ENCODE measurements around the gene PCSK5. TPM values are rescaled to one million over a fixed set of nuclear protein-coding genes. Genes with fewer than 3 reads are reported as not detected.
"Not testable (repeated sequence)": the region's sequence is repeated elsewhere in the genome, so short reads cannot be mapped to it uniquely, and the experiment has no call there.

PCSK5 gene
- total and polyA plus RNA-seq, 2 donors (not counting 1 experiment from before 2014, with no cell fraction given) = 0.09 TPM; not detected in 1

DNA sequence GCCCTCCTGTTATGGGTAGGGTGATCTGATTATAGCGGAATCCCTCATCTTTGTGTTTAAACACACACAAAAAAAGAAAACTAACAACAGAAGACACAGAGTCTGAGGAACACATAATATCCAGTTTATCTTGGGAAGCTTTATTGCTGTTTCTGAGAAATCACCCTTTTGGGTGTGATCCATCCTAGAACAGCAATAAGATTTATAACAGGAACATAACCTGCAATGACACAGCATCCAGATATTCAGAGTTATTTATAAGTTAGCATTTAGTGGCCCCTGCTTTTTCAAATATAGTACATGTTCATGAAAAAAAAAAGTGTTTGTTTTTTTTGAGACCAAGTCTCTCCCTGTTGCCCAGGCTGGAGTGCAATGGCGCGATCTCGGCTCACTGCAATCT is 423.8 kb downstream of the PCSK5 start:
- H3K27ac Mint-ChIP-seq = no peak overlapping the region
- ChIA-PET POLR2A (no interaction called here), CTCF (interaction anchor here (2.3 kb wide), 1 partner anchor 12 kb away, joined by 13 read pairs; no protein-coding TSS in a partner anchor)
- no peaks in the 10 kb centered on the region for H3K9me3 ChIP-seq (ENCODE audit: control extremely low read depth in 1 of 3, control insufficient read depth in 2 of 3, insufficient read depth in 1 of 3, low read length in 2 of 3)
- no peak overlapping the region for H3K27ac ChIP-seq (ENCODE audit: low read length in 2 of 2)
- intact Hi-C loops (cut with micrococcal nuclease) = no loop called here
- H3K9me3 Mint-ChIP-seq (ENCODE audit: insufficient read depth) = no peaks in the 10 kb centered on the region
- no peak overlapping the region for H3K9ac ChIP-seq (ENCODE audit: low read length)
- no CpG with 5 or more reads among the region's 4 CpGs for WGBS (ENCODE audit: insufficient coverage)
- no peaks in the 10 kb centered on the region for H3K27me3 ChIP-seq (replicated peaks in 1 of 4; ENCODE audit: control extremely low read depth in 1 of 4, control insufficient read depth in 3 of 4, insufficient read depth in 4 of 4, low read length in 3 of 4)
- TF ChIP-seq, protein P1, sequence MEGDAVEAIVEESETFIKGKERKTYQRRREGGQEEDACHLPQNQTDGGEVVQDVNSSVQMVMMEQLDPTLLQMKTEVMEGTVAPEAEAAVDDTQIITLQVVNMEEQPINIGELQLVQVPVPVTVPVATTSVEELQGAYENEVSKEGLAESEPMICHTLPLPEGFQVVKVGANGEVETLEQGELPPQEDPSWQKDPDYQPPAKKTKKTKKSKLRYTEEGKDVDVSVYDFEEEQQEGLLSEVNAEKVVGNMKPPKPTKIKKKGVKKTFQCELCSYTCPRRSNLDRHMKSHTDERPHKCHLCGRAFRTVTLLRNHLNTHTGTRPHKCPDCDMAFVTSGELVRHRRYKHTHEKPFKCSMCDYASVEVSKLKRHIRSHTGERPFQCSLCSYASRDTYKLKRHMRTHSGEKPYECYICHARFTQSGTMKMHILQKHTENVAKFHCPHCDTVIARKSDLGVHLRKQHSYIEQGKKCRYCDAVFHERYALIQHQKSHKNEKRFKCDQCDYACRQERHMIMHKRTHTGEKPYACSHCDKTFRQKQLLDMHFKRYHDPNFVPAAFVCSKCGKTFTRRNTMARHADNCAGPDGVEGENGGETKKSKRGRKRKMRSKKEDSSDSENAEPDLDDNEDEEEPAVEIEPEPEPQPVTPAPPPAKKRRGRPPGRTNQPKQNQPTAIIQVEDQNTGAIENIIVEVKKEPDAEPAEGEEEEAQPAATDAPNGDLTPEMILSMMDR (IDR thresholded peaks at IDR 0.05) = no peak
- TF ChIP-seq EZH2 (IDR thresholded peaks at IDR 0.05; ENCODE audit: borderline replicate concordance, insufficient read depth, low read depth, low read length, poor library complexity, severe bottlenecking) = no peak
- no peak for ATAC-seq (ENCODE audit: low read depth)
- H3K4me1 ChIP-seq (ENCODE audit: control insufficient read depth in 2 of 2, insufficient read depth in 2 of 2, low read length in 2 of 2) = no peaks in the 10 kb centered on the region
- no peak overlapping the region for H2AFZ ChIP-seq (ENCODE audit: insufficient read depth, low read depth, low read length, poor library complexity, severe bottlenecking)
- H3K36me3 ChIP-seq (replicated peaks in 1 of 2; ENCODE audit: control extremely low read depth in 1 of 2, control insufficient read depth in 1 of 2, extremely low read depth in 1 of 2, insufficient read depth in 2 of 2, low read length in 1 of 2) = no peaks in the 10 kb centered on the region
- no peak overlapping the region for H3K4me2 ChIP-seq (replicated peaks; ENCODE audit: low read depth, low read length, poor library complexity, severe bottlenecking)
- H4K20me1 ChIP-seq (ENCODE audit: control insufficient read depth, insufficient read depth, low read length, poor library complexity, severe bottlenecking) = no peaks in the 10 kb centered on the region
- no peak for DNase-seq
- H3K4me3 Mint-ChIP-seq = no peak overlapping the region
- H3K4me3 ChIP-seq (ENCODE audit: control extremely low read depth in 1 of 5, extremely low read depth in 1 of 5, insufficient read depth in 1 of 5, low read depth in 2 of 5, low read length in 4 of 5) = no peak overlapping the region
- H3K79me2 ChIP-seq (ENCODE audit: control insufficient read depth, insufficient read depth, low read length) = no peaks in the 10 kb centered on the region
- peaks cover 7% of the 10 kb centered on the region for H3K27me3 Mint-ChIP-seq
- no peaks in the 10 kb centered on the region for H3K4me1 Mint-ChIP-seq

GRCh38 chr9:76316069-76316468 is 425.6 kb downstream of the PCSK5 start:
- H3K4me1 ChIP-seq (ENCODE audit: control insufficient read depth in 2 of 2, insufficient read depth in 2 of 2, low read length in 2 of 2) = no peaks in the 10 kb centered on the region
- Mint-ChIP-seq H3K27ac (no peak overlapping the region), H3K4me1 (no peaks in the 10 kb centered on the region), H3K4me3 (no peak overlapping the region), H3K9me3 (ENCODE audit: insufficient read depth) (no peaks in the 10 kb centered on the region), H3K27me3 (peaks cover 7% of the 10 kb centered on the region)
- no peaks in the 10 kb centered on the region for H3K27me3 ChIP-seq (replicated peaks in 1 of 4; ENCODE audit: control extremely low read depth in 1 of 4, control insufficient read depth in 3 of 4, insufficient read depth in 4 of 4, low read length in 3 of 4)
- H3K4me3 ChIP-seq (ENCODE audit: control extremely low read depth in 1 of 5, extremely low read depth in 1 of 5, insufficient read depth in 1 of 5, low read depth in 2 of 5, low read length in 4 of 5) = no peak overlapping the region
- H3K27ac ChIP-seq (ENCODE audit: low read length in 2 of 2) = no peak overlapping the region
- DNase-seq (no peak), ATAC-seq (ENCODE audit: low read depth) (no peak)
- no peaks in the 10 kb centered on the region for H4K20me1 ChIP-seq (ENCODE audit: control insufficient read depth, insufficient read depth, low read length, poor library complexity, severe bottlenecking)
- intact Hi-C loops (cut with micrococcal nuclease) = no loop called here
- no peak overlapping the region for H3K9ac ChIP-seq (ENCODE audit: low read length)
- no peaks in the 10 kb centered on the region for H3K36me3 ChIP-seq (replicated peaks in 1 of 2; ENCODE audit: control extremely low read depth in 1 of 2, control insufficient read depth in 1 of 2, extremely low read depth in 1 of 2, insufficient read depth in 2 of 2, low read length in 1 of 2)
- TF ChIP-seq, protein P1 (IDR thresholded peaks at IDR 0.05) = no peak
- TF ChIP-seq EZH2 (IDR thresholded peaks at IDR 0.05; ENCODE audit: borderline replicate concordance, insufficient read depth, low read depth, low read length, poor library complexity, severe bottlenecking) = no peak
- ChIA-PET CTCF (interaction anchor here (1.1 to 2.3 kb wide), 2 partner anchors 14 to 16 kb away, joined by 3 to 13 read pairs; no protein-coding TSS in a partner anchor), POLR2A (no interaction called here)
- H2AFZ ChIP-seq (ENCODE audit: insufficient read depth, low read depth, low read length, poor library complexity, severe bottlenecking) = no peak overlapping the region
- no peaks in the 10 kb centered on the region for H3K79me2 ChIP-seq (ENCODE audit: control insufficient read depth, insufficient read depth, low read length)
- H3K4me2 ChIP-seq (replicated peaks; ENCODE audit: low read depth, low read length, poor library complexity, severe bottlenecking) = no peak overlapping the region
- no CpG with 5 or more reads among the region's 2 CpGs for WGBS (ENCODE audit: insufficient coverage)
- H3K9me3 ChIP-seq (ENCODE audit: control extremely low read depth in 1 of 3, control insufficient read depth in 2 of 3, insufficient read depth in 1 of 3, low read length in 2 of 3) = no peaks in the 10 kb centered on the region

GRCh38 chr9:76319466-76319865 is 429.0 kb downstream of the PCSK5 start:
- H3K4me1 Mint-ChIP-seq; H3K27ac Mint-ChIP-seq; H3K79me2 ChIP-seq (ENCODE audit: control insufficient read depth, insufficient read depth, low read length); ATAC-seq (ENCODE audit: low read depth); H3K9me3 ChIP-seq (ENCODE audit: control extremely low read depth in 1 of 3, control insufficient read depth in 2 of 3, insufficient read depth in 1 of 3, low read length in 2 of 3); H3K4me2 ChIP-seq (replicated peaks; ENCODE audit: low read depth, low read length, poor library complexity, severe bottlenecking); H3K9me3 Mint-ChIP-seq (ENCODE audit: insufficient read depth); H2AFZ ChIP-seq (ENCODE audit: insufficient read depth, low read depth, low read length, poor library complexity, severe bottlenecking); POLR2A ChIA-PET; H3K36me3 ChIP-seq (replicated peaks in 1 of 2; ENCODE audit: control extremely low read depth in 1 of 2, control insufficient read depth in 1 of 2, extremely low read depth in 1 of 2, insufficient read depth in 2 of 2, low read length in 1 of 2); H3K4me1 ChIP-seq (ENCODE audit: control insufficient read depth in 2 of 2, insufficient read depth in 2 of 2, low read length in 2 of 2); H4K20me1 ChIP-seq (ENCODE audit: control insufficient read depth, insufficient read depth, low read length, poor library complexity, severe bottlenecking); H3K27me3 Mint-ChIP-seq; H3K27ac ChIP-seq (ENCODE audit: low read length in 2 of 2); CTCF ChIA-PET; intact Hi-C loops (cut with micrococcal nuclease); H3K4me3 Mint-ChIP-seq; H3K4me3 ChIP-seq (ENCODE audit: control extremely low read depth in 1 of 5, extremely low read depth in 1 of 5, insufficient read depth in 1 of 5, low read depth in 2 of 5, low read length in 4 of 5); H3K9ac ChIP-seq (ENCODE audit: low read length); DNase-seq; H3K27me3 ChIP-seq (replicated peaks in 1 of 4; ENCODE audit: control extremely low read depth in 1 of 4, control insufficient read depth in 3 of 4, insufficient read depth in 4 of 4, low read length in 3 of 4): not testable (repeated sequence)
- WGBS (ENCODE audit: insufficient coverage) = 99% methylated on average over 11 of the region's 13 CpGs
